Natural killer cell (primary cell): ENCODE data around the gene TAF4. TPM values are rescaled to one million over a fixed set of nuclear protein-coding genes. Genes with fewer than 3 reads are reported as not detected.

ENCODE experiments used
- ATAC-seq, 3 donors: fragments of 150-1000 bp in 2 of 3; fragments of 200-7000 bp in 1 of 3; cut with Tn5 transposase; 1 replicate in 1 of 3; 2 replicates in 2 of 3; pipeline ENCODE4 v1.10.0; 2021; ENCODE audit warnings: mild to moderate bottlenecking in 2 of 3, moderate library complexity in 2 of 3
- DNase-seq, 2 donors: peaks; one replicate each; pipeline versions ENCODE4 v3.0.0 to v3.0.0-alpha.2; 2013 to 2021; ENCODE audit warnings: mixed read lengths in 1 of 2
- H3K27ac ChIP-seq: one replicate; pipeline ENCODE4 v1.5.1; 2013; ENCODE audit warnings: mild to moderate bottlenecking, low read length
- H3K27me3 ChIP-seq: one replicate; pipeline ENCODE4 v1.6.1; 2013; ENCODE audit warnings: low read length; ENCODE audit not compliant: control insufficient read depth, insufficient read depth
- H3K36me3 ChIP-seq: one replicate; pipeline ENCODE4 v1.6.1; 2013; ENCODE audit warnings: low read length; ENCODE audit not compliant: control insufficient read depth, insufficient read depth
- H3K4me1 ChIP-seq: one replicate; pipeline ENCODE4 v1.6.1; 2013; ENCODE audit warnings: low read length; ENCODE audit not compliant: control insufficient read depth, insufficient read depth
- H3K4me3 ChIP-seq: one replicate; pipeline ENCODE4 v1.5.1; 2013; ENCODE audit warnings: low read length
- H3K9me3 ChIP-seq: one replicate; pipeline ENCODE4 v1.6.1; 2013; ENCODE audit warnings: low read length; ENCODE audit not compliant: control insufficient read depth, insufficient read depth
- H3K27ac Mint-ChIP-seq, 2 donors: one replicate each; pipeline ENCODE4 v1.8.0; 2022; ENCODE audit warnings: mild to moderate bottlenecking in 2 of 2, mixed read lengths in 2 of 2, moderate library complexity in 1 of 2
- H3K27me3 Mint-ChIP-seq, 2 donors: one replicate each; pipeline ENCODE4 v1.8.0; 2022; ENCODE audit warnings: low read depth in 2 of 2, mixed read lengths in 2 of 2
- H3K36me3 Mint-ChIP-seq: one replicate; pipeline ENCODE4 v1.8.0; 2022; ENCODE audit warnings: mixed read lengths
- H3K4me1 Mint-ChIP-seq, 2 donors: one replicate each; pipeline ENCODE4 v1.8.0; 2022; ENCODE audit warnings: mixed read lengths in 2 of 2
- H3K4me3 Mint-ChIP-seq: one replicate; pipeline ENCODE4 v1.8.0; 2022; ENCODE audit warnings: mild to moderate bottlenecking, moderate library complexity, mixed read lengths
- H3K9me3 Mint-ChIP-seq, 2 donors: one replicate each; pipeline ENCODE4 v1.8.0; 2022; ENCODE audit warnings: mixed read lengths in 2 of 2
- WGBS: methylation state at CpG from one replicate; pipeline ENCODE4 v1.1.7; 2013; ENCODE audit warnings: missing lambda C conversion rate; ENCODE audit not compliant: insufficient coverage; 5-methylcytosine and 5-hydroxymethylcytosine counted together
- intact Hi-C: fragments of 100-400 bp; cut with micrococcal nuclease; formaldehyde crosslinking; loops from one replicate; pipeline ENCODE4 v1.14.2; 2022
- total RNA-seq, 4 donors: library from RNA; stranded (reverse); fragments of 120-200 nt in 1 of 4; gene quantifications; one replicate each; pipeline versions ENCODE4 v1.2.3 to v1.2.4, GENCODE V29; 2013 to 2022
- TF ChIP-seq, protein P1 (sequence below): fragments of 200-600 bp; IDR thresholded peaks from one replicate; pipeline ENCODE4 v1.8.0; 2022; ENCODE audit warnings: antibody characterized with exemption

Gene TAF4
- total RNA-seq, 3 donors from 2014 or later (not counting 1 experiment from before 2014, with no cell fraction given): 30.0 to 35.1 (median 30.3) TPM

DNA sequence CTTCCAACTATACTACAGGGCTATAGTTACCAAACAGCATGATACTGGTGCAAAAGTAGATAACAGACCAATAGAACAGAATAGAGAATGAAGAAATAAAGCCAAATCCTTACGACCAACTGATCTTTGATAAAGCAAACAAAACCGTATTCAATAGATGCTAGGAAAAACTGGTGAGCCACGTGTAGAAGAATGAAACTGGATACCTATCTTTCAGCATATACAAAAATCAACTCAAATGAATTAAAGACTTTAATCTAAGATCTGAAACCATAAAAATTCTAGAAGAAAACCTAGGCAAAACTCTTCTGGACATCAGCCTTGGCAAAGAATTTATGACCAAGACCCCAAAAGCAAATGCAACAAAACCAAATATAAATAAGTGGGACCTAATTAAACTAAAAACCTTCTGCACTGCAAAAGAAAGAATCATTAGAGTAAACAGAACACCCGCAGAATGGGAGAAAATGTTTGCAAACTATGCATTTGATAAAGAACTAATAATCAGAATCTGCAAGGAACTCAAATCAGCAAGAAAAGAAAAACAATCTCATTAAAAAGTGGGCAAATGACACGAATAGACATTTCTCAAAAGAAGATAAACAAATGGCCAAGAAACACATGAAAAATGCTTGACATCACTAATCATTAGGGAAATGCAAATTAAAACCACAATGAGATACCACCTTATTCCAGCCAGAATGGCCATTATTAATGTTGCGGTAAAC is 109.8 kb downstream of the TAF4 start:
- no peaks in the 10 kb centered on the region for H3K36me3 Mint-ChIP-seq
- Histone ChIP-seq H3K9me3 (no peaks in the 10 kb centered on the region), H3K27me3 (no peaks in the 10 kb centered on the region), H3K27ac (no peak overlapping the region), H3K4me3 (no peak overlapping the region), H3K4me1 (no peaks in the 10 kb centered on the region), H3K36me3 (no peaks in the 10 kb centered on the region)
- 81% methylated on average over 5 of the region's 6 CpGs for WGBS
- H3K4me3 Mint-ChIP-seq: no peak overlapping the region
- peaks cover 0 to 5% of the 10 kb centered on the region in 2 donors for H3K4me1 Mint-ChIP-seq
- ATAC-seq (no peak), DNase-seq (no peak)
- H3K9me3 Mint-ChIP-seq: no peaks in the 10 kb centered on the region
- TF ChIP-seq, protein P1, sequence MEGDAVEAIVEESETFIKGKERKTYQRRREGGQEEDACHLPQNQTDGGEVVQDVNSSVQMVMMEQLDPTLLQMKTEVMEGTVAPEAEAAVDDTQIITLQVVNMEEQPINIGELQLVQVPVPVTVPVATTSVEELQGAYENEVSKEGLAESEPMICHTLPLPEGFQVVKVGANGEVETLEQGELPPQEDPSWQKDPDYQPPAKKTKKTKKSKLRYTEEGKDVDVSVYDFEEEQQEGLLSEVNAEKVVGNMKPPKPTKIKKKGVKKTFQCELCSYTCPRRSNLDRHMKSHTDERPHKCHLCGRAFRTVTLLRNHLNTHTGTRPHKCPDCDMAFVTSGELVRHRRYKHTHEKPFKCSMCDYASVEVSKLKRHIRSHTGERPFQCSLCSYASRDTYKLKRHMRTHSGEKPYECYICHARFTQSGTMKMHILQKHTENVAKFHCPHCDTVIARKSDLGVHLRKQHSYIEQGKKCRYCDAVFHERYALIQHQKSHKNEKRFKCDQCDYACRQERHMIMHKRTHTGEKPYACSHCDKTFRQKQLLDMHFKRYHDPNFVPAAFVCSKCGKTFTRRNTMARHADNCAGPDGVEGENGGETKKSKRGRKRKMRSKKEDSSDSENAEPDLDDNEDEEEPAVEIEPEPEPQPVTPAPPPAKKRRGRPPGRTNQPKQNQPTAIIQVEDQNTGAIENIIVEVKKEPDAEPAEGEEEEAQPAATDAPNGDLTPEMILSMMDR: no peak
- intact Hi-C loops: no loop called here
- peaks cover 17 to 18% of the 10 kb centered on the region in 2 donors for H3K27me3 Mint-ChIP-seq
- no peak overlapping the region for H3K27ac Mint-ChIP-seq

DNA sequence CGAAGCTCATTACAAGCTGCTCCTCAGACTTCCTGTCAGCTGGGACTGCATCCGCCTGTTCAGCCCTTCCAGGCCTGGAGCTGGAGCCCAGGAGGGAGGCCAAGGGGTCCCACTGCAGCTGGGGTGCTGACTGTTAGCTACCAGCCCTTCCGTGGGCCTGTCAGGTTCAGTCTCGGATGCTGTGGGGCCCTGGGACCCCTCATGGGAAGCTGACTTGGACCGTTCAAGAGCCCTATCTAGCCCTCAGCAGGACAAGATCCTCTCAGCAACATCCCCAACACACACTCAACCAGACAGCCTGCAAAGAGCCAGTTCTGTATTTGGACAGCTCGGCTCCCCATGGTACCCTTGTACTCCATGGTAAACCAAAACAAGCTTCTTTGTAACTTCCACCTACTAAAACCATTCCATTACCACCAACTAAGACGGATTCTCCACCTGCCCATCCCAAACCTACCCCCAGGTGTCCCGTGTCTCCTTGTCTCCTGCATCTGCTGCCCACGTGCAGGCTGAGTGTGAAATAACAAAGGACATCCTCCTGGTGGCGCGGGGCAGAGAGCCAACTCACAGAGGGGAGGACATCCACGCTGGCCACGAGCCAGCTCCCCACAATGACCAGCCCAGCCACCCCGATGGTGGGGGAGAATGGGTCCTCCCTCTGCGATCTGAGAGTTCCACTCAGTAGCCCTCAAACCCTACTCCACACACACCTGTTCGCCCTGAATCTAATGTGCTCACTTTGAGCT is 111.2 kb downstream of the TAF4 start:
- peaks cover 17 to 18% of the 10 kb centered on the region in 2 donors for H3K27me3 Mint-ChIP-seq
- Histone ChIP-seq H3K9me3 (no peaks in the 10 kb centered on the region), H3K27ac (no peak overlapping the region), H3K4me1 (no peaks in the 10 kb centered on the region), H3K4me3 (no peak overlapping the region), H3K36me3 (no peaks in the 10 kb centered on the region), H3K27me3 (no peaks in the 10 kb centered on the region)
- intact Hi-C loops: no loop called here
- DNase-seq (no peak), ATAC-seq (no peak)
- H3K4me1 Mint-ChIP-seq: peaks cover 0 to 5% of the 10 kb centered on the region in 2 donors
- no peak overlapping the region for H3K27ac Mint-ChIP-seq
- WGBS: 81% methylated on average over 16 of the region's 16 CpGs
- no peak overlapping the region for H3K4me3 Mint-ChIP-seq
- no peaks in the 10 kb centered on the region for H3K9me3 Mint-ChIP-seq
- TF ChIP-seq, protein P1: no peak
- no peaks in the 10 kb centered on the region for H3K36me3 Mint-ChIP-seq

DNA sequence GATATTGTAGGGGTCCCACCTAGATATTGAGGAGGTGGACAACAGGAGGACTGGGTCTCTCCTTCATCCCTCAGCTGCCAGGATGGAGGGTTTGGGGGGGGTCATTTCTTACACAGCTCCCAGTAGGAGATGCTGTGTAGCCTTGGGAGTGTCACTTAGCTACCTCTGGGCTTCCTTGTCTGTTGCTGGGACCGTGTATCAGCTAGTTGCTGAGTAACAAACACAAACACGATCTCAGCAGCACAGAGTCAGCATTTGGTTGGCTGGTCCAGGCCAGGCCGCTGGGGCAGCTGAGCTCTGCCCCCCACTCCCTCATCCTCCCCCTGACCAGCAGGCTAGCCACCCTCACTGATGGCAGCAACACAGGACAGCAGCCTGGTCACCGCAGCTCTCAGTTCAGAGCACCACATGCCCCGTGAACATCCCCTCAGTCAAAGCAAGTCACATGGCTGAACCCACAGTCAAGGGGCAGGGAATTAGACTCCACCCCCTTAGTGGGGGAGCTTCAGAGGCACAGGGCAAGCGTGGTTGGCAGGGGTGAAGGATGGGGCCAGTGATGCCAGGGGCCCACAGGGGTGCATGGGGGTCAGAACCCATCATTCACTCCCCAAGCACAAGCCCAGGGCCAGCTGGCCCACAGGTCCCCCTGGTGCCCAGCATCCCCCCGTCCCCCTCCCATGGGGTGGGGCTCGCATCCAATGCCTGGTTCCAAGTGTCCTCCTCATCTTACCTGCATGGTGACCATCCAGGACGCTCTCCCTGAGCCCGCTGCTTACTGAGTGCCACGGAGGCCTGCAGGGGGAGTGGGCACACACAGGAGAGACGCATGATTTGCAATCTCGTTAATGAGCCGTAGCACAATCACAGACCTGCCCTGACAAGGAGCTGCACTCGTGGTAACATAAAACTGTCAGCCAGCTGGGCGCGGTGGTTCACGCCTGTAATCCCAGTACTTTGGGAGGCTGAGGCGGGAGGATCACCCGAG is 112.4 kb downstream of the TAF4 start:
- Mint-ChIP-seq H3K27ac (no peak overlapping the region), H3K4me3 (no peak overlapping the region), H3K4me1 (peaks cover 0 to 5% of the 10 kb centered on the region in 2 donors), H3K27me3 (peaks cover 17 to 18% of the 10 kb centered on the region in 2 donors), H3K36me3 (no peaks in the 10 kb centered on the region), H3K9me3 (no peaks in the 10 kb centered on the region)
- WGBS: 85% methylated on average over 20 of the region's 20 CpGs
- Histone ChIP-seq H3K4me1 (no peaks in the 10 kb centered on the region), H3K27me3 (no peaks in the 10 kb centered on the region), H3K4me3 (no peak overlapping the region), H3K36me3 (no peaks in the 10 kb centered on the region), H3K27ac (no peak overlapping the region), H3K9me3 (no peaks in the 10 kb centered on the region)
- DNase-seq (no peak), ATAC-seq (no peak)
- intact Hi-C loops: no loop called here
- TF ChIP-seq, protein P1: no peak
